ENCODE data around the gene HSD11B2.
A peak's percentile ranks its signal among the peaks of the same experiment; 100 is the strongest.

The HSD11B2 gene

DNA sequence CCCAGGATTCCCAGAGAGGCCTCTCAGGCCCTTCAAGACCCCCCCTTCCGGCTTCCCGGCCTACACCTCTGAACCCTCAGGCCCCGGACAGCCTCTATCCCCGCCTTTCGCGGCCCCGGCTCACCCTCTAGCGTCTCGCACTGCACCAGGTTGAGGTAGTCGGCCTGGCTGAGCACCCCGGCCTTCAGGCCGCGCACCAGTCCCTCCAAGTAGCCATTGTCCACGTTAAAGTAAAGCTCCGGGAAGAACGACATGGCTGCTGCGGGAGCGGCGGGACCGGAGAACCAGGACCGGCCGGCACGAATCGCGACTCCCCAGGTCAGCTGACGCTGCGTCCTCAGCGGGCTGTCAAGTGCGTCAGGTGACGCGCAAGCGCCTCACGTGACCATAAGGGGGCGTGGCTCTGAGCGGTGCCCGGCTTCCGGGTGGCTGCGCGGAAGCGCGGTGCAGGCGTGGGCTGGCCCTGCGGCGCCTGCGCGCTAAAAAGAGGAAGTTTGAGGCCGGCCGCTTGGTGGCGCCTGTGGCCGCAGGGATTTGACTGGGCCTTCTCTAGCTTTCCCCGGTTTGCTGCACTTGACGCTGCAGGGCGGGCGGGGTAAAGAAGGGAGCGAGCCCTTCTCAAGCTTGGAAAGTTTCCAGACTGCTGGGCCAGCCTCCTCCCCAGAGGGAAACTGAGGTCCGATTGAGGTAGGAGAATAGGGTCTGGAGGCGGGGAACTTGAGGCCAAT lies 50.1 kb downstream of the HSD11B2 start, which contains the start of gene ATP6V0D1:
TSS of gene ATP6V0D1 (minus strand) at position 325 of the 728 bp plus-strand sequence. CDS start at position 254, 71 bp downstream.
- peak; percentile 98 for DNase-seq (ENCODE audit: low read depth)

DNA sequence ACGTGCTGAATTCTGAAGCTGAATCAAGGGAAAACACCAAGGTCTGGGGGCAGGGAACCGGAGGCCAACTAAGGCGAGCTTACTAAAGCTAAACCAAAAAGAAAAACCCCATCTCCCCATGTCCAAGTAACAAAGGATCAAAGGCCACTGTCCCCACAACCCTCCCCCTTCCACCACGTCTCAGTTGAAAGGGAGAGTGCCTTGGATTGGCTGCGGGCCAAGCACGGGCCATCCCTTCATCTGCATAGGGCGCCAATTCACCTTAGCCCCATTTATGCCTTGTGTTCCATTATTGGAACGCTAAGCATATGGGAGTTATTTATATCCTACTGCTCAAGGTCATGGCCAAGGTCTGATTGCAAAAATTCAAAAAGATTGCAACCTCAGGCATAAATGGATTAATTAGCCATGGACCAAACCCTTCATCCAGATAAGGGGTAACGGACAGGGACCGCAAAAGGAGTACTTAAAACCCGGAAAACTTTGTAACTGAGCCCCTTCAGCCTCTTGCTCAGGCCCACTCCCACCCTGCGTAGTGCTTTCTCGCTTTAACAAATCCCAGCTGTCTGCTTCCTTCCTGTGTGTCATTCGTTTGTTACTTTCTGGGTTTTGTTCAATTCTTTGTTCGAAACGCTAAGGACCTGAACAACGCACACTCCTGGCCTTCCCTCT lies 50.8 kb downstream of the HSD11B2 start:
- peak; percentile 46 for DNase-seq (ENCODE audit: low read depth)

DNA sequence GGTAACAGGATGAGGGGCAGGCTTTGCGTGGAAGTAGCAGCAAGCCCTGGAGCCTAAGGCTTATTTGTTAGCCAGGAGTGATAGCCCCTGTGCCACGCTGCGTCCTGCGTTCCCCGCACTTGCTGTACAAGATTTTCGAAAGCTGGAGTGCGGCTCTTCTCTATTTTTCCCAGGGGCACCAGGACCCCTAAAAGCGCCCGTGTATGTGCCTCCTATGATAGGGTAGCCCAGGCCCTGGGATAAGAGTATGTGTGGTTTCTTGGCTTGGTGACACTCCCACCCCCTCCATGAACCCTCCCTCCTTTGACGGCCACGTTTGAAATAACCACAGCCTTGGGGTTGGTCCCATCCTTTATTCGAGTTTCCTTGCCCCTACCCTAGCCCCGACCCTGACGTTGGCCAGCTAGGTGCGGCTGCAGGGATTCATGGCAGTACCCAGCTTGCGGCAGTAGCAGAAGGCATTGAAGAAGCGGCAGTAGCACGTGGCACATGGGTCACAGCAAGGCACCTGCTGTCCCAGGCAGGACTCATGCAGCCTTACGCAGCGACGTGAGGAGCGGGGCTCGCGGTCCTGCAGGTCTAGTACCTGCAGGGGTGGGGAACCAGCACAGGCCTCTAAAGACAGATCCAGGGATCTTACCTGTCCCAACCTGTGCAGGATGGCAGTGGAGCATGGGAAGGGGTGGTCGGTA lies 51.5 kb downstream of the HSD11B2 start:
- no peak for DNase-seq (ENCODE audit: low read depth)

DNA sequence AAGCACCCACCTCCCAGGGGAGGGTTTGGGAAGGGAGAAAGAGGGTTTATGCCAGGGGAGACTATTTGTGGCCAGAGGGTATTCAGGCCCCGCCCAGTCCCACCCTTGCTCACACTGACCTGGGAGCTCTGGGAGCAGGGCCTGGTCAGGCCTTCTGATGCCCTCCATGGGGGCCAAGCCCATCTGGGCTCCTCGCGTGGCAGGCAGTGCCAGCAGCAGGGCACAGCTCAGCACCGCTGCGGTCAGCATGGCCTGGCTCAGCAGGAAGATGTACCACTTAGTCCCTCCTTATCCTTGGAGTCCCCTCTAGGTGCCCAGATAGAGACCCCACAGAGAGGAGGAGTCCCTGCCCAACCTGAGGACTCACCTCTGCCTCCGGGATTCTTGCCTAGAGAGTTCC lies 52.2 kb downstream of the HSD11B2 start, which contains the start of gene AGRP:
TSS of gene AGRP (minus strand) at position 398 of the 400 bp plus-strand sequence. CDS start at position 249, 149 bp downstream.
- no peak for DNase-seq (ENCODE audit: low read depth)

DNA sequence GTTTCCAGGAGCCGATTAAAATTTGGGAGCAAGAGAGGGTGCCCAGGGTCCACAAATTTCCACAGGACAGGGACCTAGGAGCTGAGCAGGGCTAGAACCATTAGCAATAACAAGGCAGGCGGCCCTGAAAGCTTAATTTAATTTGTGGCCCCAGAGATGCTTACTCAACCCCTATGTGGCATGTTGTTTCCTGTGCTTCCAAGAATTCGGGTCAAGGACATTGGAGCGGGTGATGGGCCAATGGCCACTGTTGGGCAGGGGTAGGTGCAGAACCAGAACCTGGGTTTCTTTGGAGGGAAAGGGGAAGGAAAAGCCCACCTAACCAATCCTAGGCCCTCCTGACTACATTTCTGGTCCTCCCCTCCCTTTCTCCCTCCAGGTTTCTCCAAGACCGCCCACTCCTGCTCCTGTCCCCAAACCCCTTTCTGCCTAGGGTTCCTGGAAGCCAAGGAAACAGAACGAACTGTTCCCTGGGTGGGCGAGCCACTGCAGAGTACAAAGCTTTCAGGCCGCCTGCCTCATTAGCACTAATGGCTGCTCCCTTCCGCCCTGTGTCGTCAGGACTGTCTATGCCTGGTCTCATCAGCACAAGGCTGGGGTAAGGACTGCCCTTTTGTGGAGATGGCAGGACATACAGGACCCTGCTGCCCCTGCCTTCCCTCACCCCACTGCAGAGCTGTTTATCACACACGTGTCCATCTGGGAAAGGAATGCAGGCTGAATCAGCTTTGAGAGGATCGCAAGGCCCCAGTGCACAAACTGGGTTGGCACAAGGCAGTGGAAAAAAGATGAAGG lies 53.0 kb downstream of the HSD11B2 start:
- DNase-seq (ENCODE audit: low read depth) = no peak

DNA sequence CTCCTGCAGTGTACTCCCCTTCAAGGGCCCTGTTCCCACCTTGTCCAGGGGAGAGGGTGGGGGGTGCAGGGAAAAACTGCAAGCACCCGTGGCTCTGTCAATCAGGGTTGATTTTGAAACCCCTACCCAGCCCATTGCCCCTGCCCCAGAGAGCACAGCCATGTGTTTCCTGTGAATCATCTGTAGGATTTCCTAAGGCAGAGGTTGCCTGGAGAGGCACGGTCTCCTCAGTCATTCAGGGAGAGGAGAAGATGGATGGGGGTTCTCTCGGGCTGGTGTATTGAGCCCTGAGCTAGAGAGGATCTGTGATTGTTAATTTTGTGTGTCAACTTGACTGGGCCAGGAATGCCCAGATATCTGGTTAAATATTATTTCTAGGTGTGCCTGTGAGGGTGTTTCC lies 55.9 kb downstream of the HSD11B2 start:
- no peak for DNase-seq (ENCODE audit: low read depth)
